Right atrium auricular region (tissue), 2 donors: ENCODE data around the gene TRIP11. TPM values are rescaled to one million over a fixed set of nuclear protein-coding genes. Genes with fewer than 3 reads are reported as not detected.

Experiments
- DNase-seq: peaks from one replicate; pipeline ENCODE4 v3.0.0-alpha.2; 2019; ENCODE audit warnings: low spot score
- H3K27ac ChIP-seq, 2 donors: fragments of 200-600 bp; sonication (generic); 1 replicate in 1 of 2; 2 replicates in 1 of 2; pipeline ENCODE4 v1.5.1; 2016 to 2019
- H3K27me3 ChIP-seq, 2 donors: fragments of 200-600 bp; sonication (generic); one replicate each; pipeline versions ENCODE4 v1.5.1 to v1.6.0; 2017 to 2019
- H3K36me3 ChIP-seq: fragments of 200-600 bp; sonication (generic); one replicate; pipeline ENCODE4 v1.5.1; 2016
- H3K4me1 ChIP-seq, 2 donors: fragments of 200-600 bp; sonication (generic); one replicate each; pipeline versions ENCODE4 v1.5.1 to v1.6.0; 2017 to 2019
- H3K4me3 ChIP-seq, 2 donors: fragments of 200-600 bp; sonication (generic); 1 replicate in 1 of 2; 2 replicates in 1 of 2; pipeline ENCODE4 v1.5.1; 2017 to 2019; ENCODE audit warnings: mild to moderate bottlenecking in 1 of 2, moderate library complexity in 1 of 2
- H3K9me3 ChIP-seq, 2 donors: fragments of 200-600 bp; sonication (generic); one replicate each; pipeline ENCODE4 v1.5.1; 2019
- total RNA-seq, 2 donors: library from RNA; depleted of rRNA; stranded (reverse); fragments of >200 nt; gene quantifications; one replicate each; pipeline ENCODE4 v1.1.0, GENCODE V29; 2016
- TF ChIP-seq, protein P1 (sequence below), 2 donors: fragments of 200-600 bp; sonication (generic); IDR thresholded peaks; one replicate each; pipeline ENCODE4 v1.5.1; 2019; ENCODE audit warnings: antibody characterized with exemption in 2 of 2

TRIP11 gene
- total RNA-seq, 2 donors from 2014 or later = 25.7 to 26.1 TPM

DNA sequence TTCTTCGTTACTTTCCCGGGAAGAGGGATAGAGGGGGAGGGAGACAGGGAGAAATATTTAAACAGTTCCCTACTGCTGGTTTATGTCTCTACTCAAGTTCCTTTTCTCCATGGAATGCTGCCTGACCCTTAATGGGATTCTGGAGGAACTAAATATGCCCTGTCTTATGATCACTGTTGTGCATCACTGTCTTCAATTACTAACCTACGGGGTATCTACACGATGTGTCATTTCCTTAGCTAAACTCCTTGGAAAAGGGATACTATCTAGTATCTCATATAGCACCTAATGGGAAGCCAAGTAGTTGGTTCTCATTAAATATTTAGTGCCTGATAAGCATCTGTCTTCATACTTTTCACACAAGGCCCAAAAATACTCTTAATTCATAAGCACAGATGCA, 54.9 kb downstream of the TRIP11 start:
- Histone ChIP-seq H3K27me3 (no peaks in the 10 kb centered on the region), H3K4me3 (no peak overlapping the region), H3K9me3 (no peaks in the 10 kb centered on the region), H3K4me1 (peaks cover 0 to 18% of the 10 kb centered on the region in 2 donors), H3K27ac (no peak overlapping the region), H3K36me3 (peaks cover 31% of the 10 kb centered on the region)
- TF ChIP-seq, protein P1, sequence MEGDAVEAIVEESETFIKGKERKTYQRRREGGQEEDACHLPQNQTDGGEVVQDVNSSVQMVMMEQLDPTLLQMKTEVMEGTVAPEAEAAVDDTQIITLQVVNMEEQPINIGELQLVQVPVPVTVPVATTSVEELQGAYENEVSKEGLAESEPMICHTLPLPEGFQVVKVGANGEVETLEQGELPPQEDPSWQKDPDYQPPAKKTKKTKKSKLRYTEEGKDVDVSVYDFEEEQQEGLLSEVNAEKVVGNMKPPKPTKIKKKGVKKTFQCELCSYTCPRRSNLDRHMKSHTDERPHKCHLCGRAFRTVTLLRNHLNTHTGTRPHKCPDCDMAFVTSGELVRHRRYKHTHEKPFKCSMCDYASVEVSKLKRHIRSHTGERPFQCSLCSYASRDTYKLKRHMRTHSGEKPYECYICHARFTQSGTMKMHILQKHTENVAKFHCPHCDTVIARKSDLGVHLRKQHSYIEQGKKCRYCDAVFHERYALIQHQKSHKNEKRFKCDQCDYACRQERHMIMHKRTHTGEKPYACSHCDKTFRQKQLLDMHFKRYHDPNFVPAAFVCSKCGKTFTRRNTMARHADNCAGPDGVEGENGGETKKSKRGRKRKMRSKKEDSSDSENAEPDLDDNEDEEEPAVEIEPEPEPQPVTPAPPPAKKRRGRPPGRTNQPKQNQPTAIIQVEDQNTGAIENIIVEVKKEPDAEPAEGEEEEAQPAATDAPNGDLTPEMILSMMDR (IDR thresholded peaks at IDR 0.05) = no peak
- DNase-seq = no peak

DNA sequence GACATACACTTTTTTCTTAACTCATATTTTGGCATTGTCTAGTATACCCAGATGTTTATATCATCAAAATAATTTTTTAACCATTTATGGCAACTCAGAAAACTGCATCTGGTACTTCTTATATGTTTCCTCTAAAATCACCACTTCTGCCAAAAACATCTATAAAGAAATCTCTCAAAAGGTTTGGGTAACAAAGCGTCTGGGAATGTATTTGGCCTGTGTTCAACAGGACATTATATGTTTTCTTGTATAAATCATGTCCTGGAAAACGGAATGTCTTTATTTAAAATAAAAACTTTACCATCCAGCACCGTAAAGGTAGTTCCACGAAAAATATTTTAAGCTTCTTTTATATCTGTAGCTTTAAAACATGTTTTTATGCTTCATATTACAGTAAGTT, 56.3 kb downstream of the TRIP11 start:
- TF ChIP-seq, protein P1 (IDR thresholded peaks at IDR 0.05) = no peak
- Histone ChIP-seq H3K27me3 (no peaks in the 10 kb centered on the region), H3K4me1 (peaks cover 0 to 22% of the 10 kb centered on the region in 2 donors), H3K36me3 (peaks cover 25% of the 10 kb centered on the region), H3K27ac (no peak overlapping the region), H3K4me3 (no peak overlapping the region), H3K9me3 (no peaks in the 10 kb centered on the region)
- no peak for DNase-seq

DNA sequence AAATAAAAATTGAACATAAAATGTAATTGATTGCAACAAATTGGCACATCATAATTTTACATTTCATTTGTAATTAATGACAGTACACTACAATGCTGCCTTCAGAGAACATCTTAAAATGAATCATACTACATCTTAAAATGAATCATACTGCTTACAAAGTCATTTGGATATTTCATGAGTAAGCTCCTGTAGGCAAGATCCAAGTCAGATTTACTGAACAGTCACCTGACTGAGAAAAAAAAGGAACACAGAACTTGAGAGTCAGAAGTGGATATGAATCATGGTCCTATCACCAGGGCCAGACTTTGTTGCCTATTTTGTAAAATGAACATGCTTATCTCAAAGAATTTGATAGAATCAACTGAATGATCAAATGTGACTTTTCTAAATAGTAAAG, 59.7 kb downstream of the TRIP11 start:
- DNase-seq = no peak
- Histone ChIP-seq H3K27ac (no peak overlapping the region), H3K4me1 (peaks cover 0 to 10% of the 10 kb centered on the region in 2 donors), H3K9me3 (no peaks in the 10 kb centered on the region), H3K4me3 (no peak overlapping the region), H3K27me3 (no peaks in the 10 kb centered on the region), H3K36me3 (peaks cover 6% of the 10 kb centered on the region)
- TF ChIP-seq, protein P1 (IDR thresholded peaks at IDR 0.05) = no peak

DNA sequence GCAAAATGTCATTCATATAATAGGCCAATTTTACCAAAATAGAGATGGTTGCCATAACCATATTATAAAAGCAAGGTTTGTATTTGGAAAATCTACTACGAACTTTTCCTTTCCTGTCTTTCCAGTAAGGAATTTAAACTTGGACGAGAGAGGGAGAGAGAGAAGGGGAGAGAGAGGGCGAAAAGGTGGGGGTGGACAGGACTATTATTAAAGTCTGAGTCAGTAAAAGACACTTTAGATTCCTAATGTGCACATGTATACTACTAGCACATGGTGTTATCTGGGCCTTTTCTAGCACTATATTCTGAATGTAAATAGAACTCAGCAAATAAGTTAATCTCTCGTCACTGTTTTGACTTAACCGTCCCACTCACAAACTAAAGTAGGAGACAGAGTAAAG, 62.0 kb downstream of the TRIP11 start:
- peaks cover 0 to 10% of the 10 kb centered on the region in 2 donors for H3K4me1 ChIP-seq
- H3K9me3 ChIP-seq = no peaks in the 10 kb centered on the region
- no peak overlapping the region for H3K4me3 ChIP-seq
- no peaks in the 10 kb centered on the region for H3K27me3 ChIP-seq
- TF ChIP-seq, protein P1 (IDR thresholded peaks at IDR 0.05) = no peak
- no peak overlapping the region for H3K27ac ChIP-seq
- DNase-seq = no peak
- H3K36me3 ChIP-seq = peaks cover 17% of the 10 kb centered on the region

DNA sequence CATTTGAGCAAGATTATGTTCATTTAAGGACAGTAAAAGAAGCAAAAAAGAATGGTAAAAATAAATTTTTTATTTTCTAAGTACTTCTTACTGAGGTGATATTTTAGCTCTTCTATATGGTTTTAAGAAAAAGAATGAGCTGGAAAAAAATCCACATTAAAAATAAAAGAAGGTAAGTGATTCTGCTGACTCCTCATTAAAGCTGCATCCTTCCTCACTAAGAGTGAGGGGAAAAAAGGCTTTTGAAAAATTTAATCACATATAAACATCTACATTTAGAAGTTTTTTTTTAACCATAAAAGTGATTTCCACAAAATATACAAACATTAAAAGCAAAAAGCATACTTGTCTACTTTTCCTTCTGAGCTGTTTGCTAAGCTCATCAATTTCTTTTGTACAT, 64.1 kb downstream of the TRIP11 start:
- H3K36me3 ChIP-seq = peaks cover 32% of the 10 kb centered on the region
- H3K4me1 ChIP-seq = peaks cover 0 to 10% of the 10 kb centered on the region in 2 donors
- no peak for DNase-seq
- H3K4me3 ChIP-seq = no peak overlapping the region
- TF ChIP-seq, protein P1 (IDR thresholded peaks at IDR 0.05) = no peak
- no peaks in the 10 kb centered on the region for H3K27me3 ChIP-seq
- no peaks in the 10 kb centered on the region for H3K9me3 ChIP-seq
- no peak overlapping the region for H3K27ac ChIP-seq

DNA sequence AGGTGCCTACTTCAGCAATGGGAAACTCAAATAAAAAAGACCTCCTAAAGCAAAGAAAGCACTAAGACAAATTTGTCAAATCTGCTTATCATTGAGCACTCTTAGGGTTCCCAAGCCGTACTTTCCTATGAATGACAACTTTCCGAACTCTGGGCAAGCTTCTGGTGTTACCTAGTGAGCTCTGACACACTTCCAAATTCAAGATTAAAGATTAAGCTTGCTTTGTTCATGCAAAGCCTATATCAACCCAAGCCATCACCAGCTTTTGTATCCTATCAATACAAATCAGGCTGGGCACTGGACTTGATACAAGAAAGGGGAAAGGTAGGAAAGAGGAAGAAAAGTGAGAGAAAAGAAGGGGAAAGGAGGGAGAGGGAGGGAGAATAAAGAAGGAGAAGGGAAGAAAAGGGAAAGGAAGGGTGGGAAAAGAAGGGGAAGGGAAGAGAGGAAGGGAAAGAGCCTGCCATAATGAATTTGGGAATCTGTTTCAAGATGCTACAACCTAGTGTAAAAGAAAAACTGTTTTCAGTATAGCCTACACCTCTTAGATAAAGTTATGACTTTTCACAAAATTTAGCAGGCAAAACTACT, 68.6 kb downstream of the TRIP11 start:
- H3K4me3 ChIP-seq = no peak overlapping the region
- no peaks in the 10 kb centered on the region for H3K27me3 ChIP-seq
- no peak overlapping the region for H3K27ac ChIP-seq
- H3K36me3 ChIP-seq = peaks cover 69% of the 10 kb centered on the region
- H3K4me1 ChIP-seq = no peaks in the 10 kb centered on the region
- H3K9me3 ChIP-seq = no peaks in the 10 kb centered on the region
- TF ChIP-seq, protein P1 (IDR thresholded peaks at IDR 0.05) = no peak
- DNase-seq = no peak
